Measurements from ENCODE around the gene CRIP2.
A peak's percentile ranks its signal among the peaks of the same experiment; 100 is the strongest.

Gene CRIP2

DNA sequence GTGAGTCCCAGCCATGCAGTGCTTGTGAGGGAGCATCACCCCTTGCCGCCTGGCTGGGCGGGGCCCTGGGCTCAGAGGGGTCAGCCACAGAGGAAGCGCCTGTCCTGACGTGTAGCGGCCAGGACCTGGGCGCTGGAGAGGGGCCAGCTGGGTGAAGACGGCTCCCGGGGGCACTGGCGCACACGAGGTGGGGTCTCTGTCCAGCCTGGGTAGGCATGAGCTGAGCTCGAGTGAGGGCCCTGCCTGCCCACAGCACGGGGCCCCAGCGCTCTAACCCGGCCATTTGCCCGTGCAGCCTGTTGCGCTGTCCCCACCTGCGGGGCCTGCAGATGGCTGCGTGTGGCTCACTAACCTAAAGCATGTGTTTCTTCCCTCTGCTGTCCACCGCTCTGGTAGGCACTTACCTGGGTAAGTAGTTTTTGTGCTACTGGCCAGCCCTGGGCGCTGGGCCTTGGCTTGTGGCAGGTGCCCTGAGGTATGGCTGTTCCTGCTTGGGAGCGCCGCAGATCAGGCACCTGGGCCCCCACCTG lies 6.6 kb upstream of the CRIP2 start:
- ChIA-PET CTCF (interaction anchor here (1.5 to 2.6 kb wide), 2 partner anchors 13 to 61 kb away, joined by 6 to 15 read pairs; no protein-coding TSS in a partner anchor), POLR2A (no interaction called here)
- H3K4me3 ChIP-seq (ENCODE audit: low read depth, low read length), result no peak overlapping the region
- DNase-seq (ENCODE audit: low read depth, low spot score), result no peak
- TF ChIP-seq, protein P1, sequence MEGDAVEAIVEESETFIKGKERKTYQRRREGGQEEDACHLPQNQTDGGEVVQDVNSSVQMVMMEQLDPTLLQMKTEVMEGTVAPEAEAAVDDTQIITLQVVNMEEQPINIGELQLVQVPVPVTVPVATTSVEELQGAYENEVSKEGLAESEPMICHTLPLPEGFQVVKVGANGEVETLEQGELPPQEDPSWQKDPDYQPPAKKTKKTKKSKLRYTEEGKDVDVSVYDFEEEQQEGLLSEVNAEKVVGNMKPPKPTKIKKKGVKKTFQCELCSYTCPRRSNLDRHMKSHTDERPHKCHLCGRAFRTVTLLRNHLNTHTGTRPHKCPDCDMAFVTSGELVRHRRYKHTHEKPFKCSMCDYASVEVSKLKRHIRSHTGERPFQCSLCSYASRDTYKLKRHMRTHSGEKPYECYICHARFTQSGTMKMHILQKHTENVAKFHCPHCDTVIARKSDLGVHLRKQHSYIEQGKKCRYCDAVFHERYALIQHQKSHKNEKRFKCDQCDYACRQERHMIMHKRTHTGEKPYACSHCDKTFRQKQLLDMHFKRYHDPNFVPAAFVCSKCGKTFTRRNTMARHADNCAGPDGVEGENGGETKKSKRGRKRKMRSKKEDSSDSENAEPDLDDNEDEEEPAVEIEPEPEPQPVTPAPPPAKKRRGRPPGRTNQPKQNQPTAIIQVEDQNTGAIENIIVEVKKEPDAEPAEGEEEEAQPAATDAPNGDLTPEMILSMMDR (IDR thresholded peaks at IDR 0.05; ENCODE audit: insufficient read depth, low read length, missing control alignments), result no peak

GRCh38 chr14:105468621-105469241 lies 5.9 kb upstream of the CRIP2 start:
- no peak overlapping the region for H3K4me3 ChIP-seq (ENCODE audit: low read depth, low read length)
- TF ChIP-seq, protein P1 (IDR thresholded peaks at IDR 0.05; ENCODE audit: insufficient read depth, low read length, missing control alignments), result no peak
- no peak for DNase-seq (ENCODE audit: low read depth, low spot score)
- ChIA-PET CTCF (interaction anchor here (0.9 to 4.1 kb wide), 5 partner anchors 13 to 60 kb away, joined by 3 to 40 read pairs (median 6); no protein-coding TSS in a partner anchor), POLR2A (no interaction called here)

DNA sequence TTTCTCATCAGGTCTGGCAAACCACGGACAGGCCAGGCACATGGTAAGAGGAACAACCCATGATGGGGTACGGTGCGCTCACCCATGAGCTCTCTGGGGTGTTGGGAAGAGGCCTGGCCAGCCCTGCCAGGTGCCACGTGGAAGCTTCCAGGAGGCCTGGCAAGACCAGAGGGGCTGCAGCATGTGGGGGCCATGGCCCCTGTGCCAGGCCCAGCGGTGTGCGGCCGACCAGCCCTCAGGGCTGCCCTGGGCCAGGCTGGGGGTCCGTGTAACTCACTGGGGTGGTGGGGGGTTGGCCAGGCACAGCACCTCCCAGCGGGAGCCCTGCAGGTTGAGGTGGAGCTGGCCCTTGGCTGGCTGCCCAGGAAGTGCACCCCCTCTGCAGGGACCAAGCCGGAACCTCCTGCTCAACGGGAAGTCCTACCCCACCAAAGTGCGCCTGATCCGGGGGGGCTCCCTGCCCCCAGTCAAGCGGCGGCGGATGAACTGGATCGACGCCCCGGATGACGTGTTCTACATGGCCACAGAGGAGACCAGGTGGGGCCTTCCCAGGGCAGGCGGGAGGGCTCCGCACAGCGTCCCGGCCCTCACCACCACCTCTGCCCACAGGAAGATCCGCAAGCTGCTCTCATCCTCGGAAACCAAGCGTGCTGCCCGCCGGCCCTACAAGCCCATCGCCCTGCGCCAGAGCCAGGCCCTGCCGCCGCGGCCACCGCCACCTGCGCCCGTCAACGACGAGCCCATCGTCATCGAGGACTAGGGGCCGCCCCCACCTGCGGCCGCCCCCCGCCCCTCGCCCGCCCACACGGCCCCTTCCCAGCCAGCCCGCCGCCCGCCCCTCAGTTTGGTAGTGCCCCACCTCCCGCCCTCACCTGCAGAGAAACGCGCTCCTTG lies 4.9 kb upstream of the CRIP2 start:
- H3K4me3 ChIP-seq (ENCODE audit: low read depth, low read length), result no peak overlapping the region
- DNase-seq (ENCODE audit: low read depth, low spot score), result no peak
- TF ChIP-seq, protein P1 (IDR thresholded peaks at IDR 0.05; ENCODE audit: insufficient read depth, low read length, missing control alignments), result no peak
- ChIA-PET CTCF (interaction anchor here (0.9 to 4.1 kb wide), 4 partner anchors 12 to 54 kb away, joined by 3 to 40 read pairs (median 6); no protein-coding TSS in a partner anchor), POLR2A (no interaction called here)

DNA sequence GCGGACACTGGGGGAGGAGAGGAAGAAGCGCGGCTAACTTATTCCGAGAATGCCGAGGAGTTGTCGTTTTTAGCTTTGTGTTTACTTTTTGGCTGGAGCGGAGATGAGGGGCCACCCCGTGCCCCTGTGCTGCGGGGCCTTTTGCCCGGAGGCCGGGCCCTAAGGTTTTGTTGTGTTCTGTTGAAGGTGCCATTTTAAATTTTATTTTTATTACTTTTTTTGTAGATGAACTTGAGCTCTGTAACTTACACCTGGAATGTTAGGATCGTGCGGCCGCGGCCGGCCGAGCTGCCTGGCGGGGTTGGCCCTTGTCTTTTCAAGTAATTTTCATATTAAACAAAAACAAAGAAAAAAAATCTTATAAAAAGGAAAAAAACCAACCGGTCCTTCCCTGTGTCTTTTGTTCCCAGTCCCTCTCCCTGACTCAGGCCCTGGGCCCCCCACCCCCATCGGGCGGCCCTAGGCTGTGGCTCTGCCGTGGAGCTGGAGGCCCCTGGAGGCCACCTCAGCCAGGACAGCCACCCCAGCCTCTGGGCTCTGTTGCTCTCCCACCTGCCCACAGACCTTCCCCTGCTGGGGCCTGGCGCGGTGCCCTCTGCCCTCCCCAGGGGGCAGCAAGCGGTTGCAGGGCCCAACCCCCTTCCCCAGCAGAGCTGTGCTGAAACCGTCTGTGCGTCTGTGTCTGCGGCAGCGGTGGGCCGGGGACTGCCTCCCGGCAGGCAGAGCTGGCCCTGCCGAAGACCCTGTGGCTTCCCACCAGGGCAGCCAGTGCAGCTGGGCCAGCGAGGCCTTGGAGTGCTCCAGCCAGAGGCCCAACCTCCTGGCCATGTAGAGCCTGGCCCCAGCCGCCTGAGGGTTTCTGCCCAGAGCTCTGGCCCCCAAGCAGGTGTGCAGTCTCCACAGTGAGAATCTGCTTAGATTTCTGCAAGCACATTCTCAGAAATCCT lies 4.0 kb upstream of the CRIP2 start:
- H3K4me3 ChIP-seq (ENCODE audit: low read depth, low read length), result no peak overlapping the region
- TF ChIP-seq, protein P1 (IDR thresholded peaks at IDR 0.05; ENCODE audit: insufficient read depth, low read length, missing control alignments), result no peak
- ChIA-PET POLR2A (no interaction called here), CTCF (interaction anchor here (1.4 to 4.1 kb wide), 2 partner anchors 11 to 19 kb away, joined by 6 to 40 read pairs; no protein-coding TSS in a partner anchor)
- no peak for DNase-seq (ENCODE audit: low read depth, low spot score)

DNA sequence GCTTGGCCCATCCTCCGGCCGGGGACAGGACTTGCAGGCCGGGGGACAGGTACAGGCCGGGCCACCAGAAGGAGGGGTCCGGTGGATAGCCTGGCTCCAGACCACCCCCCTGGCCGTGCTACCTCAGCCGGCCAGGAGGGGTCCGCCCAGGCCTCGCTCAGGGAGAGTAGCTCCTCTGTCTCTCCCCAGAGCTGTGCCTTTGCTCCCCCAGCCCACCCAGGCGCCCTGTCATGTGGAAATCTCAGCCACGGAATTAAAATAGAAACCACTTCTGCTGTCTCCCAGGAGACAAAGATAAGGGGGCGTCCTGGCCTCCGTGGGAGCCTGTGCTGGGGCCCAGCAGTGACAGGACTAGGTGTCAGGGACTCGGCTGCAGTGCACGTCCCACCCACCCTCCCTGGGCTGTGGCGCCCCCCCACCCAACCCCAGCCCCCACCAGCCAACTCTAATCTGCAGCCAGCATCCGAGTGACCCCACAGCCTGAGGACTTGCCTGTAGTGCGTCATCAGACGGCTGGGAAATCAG lies 3.3 kb upstream of the CRIP2 start:
- ChIA-PET CTCF (interaction anchor here (1.0 to 4.1 kb wide), 3 partner anchors 10 to 19 kb away, joined by 3 to 40 read pairs (median 6); no protein-coding TSS in a partner anchor), POLR2A (no interaction called here)
- TF ChIP-seq, protein P1 (IDR thresholded peaks at IDR 0.05; ENCODE audit: insufficient read depth, low read length, missing control alignments), result peak; percentile 10
- no peak for DNase-seq (ENCODE audit: low read depth, low spot score)
- no peak overlapping the region for H3K4me3 ChIP-seq (ENCODE audit: low read depth, low read length)
